ENCODE results near the gene RGS18. TPM values are rescaled to one million over a fixed set of nuclear protein-coding genes. Genes with fewer than 3 reads are reported as not detected.

Gene RGS18
- total and polyA plus RNA-seq, 2 of the 8 experiments (the other 6 are each of a cell fraction or from before 2014, with no cell fraction given) = not detected

DNA sequence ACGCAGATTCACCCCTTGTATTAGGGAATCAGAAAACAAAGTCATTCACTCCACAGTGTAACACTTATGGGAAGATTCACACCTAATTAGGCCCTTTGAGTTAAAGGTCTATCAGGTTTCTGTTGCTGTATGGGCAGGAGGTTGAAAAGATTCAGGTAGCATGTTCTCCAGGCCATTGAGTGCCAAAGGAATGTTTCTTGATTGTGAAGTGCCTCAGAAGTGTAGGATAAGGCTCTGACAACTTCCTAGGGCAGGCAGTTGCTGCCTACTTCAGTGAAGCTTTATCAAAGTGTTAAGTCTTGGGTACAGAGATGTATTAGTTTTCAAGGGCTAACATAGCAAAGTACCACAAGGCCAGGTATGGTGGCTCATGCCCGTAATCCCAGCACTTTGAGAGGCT lies 48.7 kb upstream of the RGS18 start:
- no peaks in the 10 kb centered on the region for H3K9me3 ChIP-seq (ENCODE audit: insufficient read depth in 2 of 2, low read depth in 1 of 2, low read length in 1 of 2)
- no peak overlapping the region for H2BK5ac ChIP-seq (ENCODE audit: low read depth, low read length)
- no peaks in the 10 kb centered on the region for H3K23me2 ChIP-seq (ENCODE audit: low read depth, low read length)
- no peak overlapping the region for H2BK120ac ChIP-seq (replicated peaks; ENCODE audit: low read depth, low read length)
- no peak overlapping the region for H2BK12ac ChIP-seq (ENCODE audit: low read depth, low read length)
- H3K36me3 ChIP-seq (ENCODE audit: control insufficient read depth in 2 of 4, insufficient read depth in 4 of 4, low read length in 3 of 4) = no peaks in the 10 kb centered on the region; a peak in 1 of 8 replicates
- H3K4me3 ChIP-seq (ENCODE audit: extremely low read depth in 1 of 4, insufficient read depth in 2 of 4, low read depth in 3 of 4, low read length in 4 of 4) = no peak overlapping the region
- no peak overlapping the region for H3K18ac ChIP-seq (ENCODE audit: extremely low read depth, low read length)
- H4K8ac ChIP-seq (ENCODE audit: extremely low read depth, insufficient read depth, low read length) = no peak overlapping the region
- ChIA-PET CTCF (ENCODE audit: partially characterized antibody) (no interaction called here), POLR2A (ENCODE audit: partially characterized antibody) (no interaction called here)
- H4K20me1 ChIP-seq (replicated peaks in 1 of 2; ENCODE audit: control insufficient read depth in 1 of 2, insufficient read depth in 2 of 2, low read length in 2 of 2) = no peaks in the 10 kb centered on the region
- H2AK5ac ChIP-seq (ENCODE audit: low read depth, low read length) = no peak overlapping the region
- WGBS, 2 experiments (ENCODE audit: extremely low coverage in 1 of 2, insufficient coverage in 1 of 2, insufficient read length in 1 of 2, insufficient replicate concordance in 2 of 2, low coverage in 1 of 2, low lambda C conversion rate in 2 of 2, missing lambda C conversion rate in 1 of 2) = 90% methylated on average over 2 of the region's 2 CpGs; no CpG with 5 or more reads in 1 of the 2 experiments
- no peak overlapping the region for H3K23ac ChIP-seq (ENCODE audit: insufficient read length)
- H2BK15ac ChIP-seq (ENCODE audit: low read length) = no peak overlapping the region
- H3K4me1 ChIP-seq (replicated peaks in 1 of 4; ENCODE audit: control insufficient read depth in 3 of 4, insufficient read depth in 4 of 4, low read length in 3 of 4) = no peaks in the 10 kb centered on the region
- no peaks in the 10 kb centered on the region for H3K27me3 ChIP-seq (replicated peaks in 1 of 4; ENCODE audit: control insufficient read depth in 3 of 4, extremely low read depth in 1 of 4, insufficient read depth in 3 of 4, low read length in 3 of 4)
- H3K79me1 ChIP-seq (ENCODE audit: low read depth, low read length) = no peaks in the 10 kb centered on the region
- no peak overlapping the region for H4K91ac ChIP-seq (replicated peaks; ENCODE audit: insufficient read length, low read length)
- no peak overlapping the region for H3K9ac ChIP-seq (replicated peaks in 1 of 4; ENCODE audit: extremely low read depth in 1 of 4, low read depth in 3 of 4, low read length in 3 of 4)
- H3K79me2 ChIP-seq (ENCODE audit: control insufficient read depth in 1 of 2, insufficient read depth in 2 of 2, low read length in 2 of 2) = no peaks in the 10 kb centered on the region
- H3K27ac ChIP-seq (ENCODE audit: low read depth, low read length) = no peak overlapping the region
- DNase-seq (ENCODE audit: low read depth in 1 of 2, low spot score in 2 of 2) = no peak
- FAIRE-seq = no peak
- H3K4ac ChIP-seq (replicated peaks; ENCODE audit: insufficient read length, low read depth, low read length) = no peak overlapping the region
- H2BK20ac ChIP-seq (ENCODE audit: low read length) = no peak overlapping the region
- H3K56ac ChIP-seq (replicated peaks; ENCODE audit: insufficient read length, low read depth, low read length) = no peak overlapping the region
- no peak overlapping the region for H3K4me2 ChIP-seq (ENCODE audit: insufficient read depth in 1 of 2, low read depth in 2 of 2, low read length in 2 of 2)
- no peak overlapping the region for H2AFZ ChIP-seq (ENCODE audit: low read length)
- H3K14ac ChIP-seq (ENCODE audit: insufficient read length) = no peak overlapping the region
- no peak overlapping the region for H4K5ac ChIP-seq (ENCODE audit: insufficient read length, low read depth, low read length)
- TF ChIP-seq, protein P1, sequence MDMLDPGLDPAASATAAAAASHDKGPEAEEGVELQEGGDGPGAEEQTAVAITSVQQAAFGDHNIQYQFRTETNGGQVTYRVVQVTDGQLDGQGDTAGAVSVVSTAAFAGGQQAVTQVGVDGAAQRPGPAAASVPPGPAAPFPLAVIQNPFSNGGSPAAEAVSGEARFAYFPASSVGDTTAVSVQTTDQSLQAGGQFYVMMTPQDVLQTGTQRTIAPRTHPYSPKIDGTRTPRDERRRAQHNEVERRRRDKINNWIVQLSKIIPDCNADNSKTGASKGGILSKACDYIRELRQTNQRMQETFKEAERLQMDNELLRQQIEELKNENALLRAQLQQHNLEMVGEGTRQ (IDR thresholded peaks at IDR 0.05; ENCODE audit: low read length) = no peak
- no peak for TF ChIP-seq JUND (IDR thresholded peaks at IDR 0.05; ENCODE audit: low read length)
- no peak for TF ChIP-seq TAF7 (optimal IDR thresholded peaks at IDR 0.05; ENCODE audit: borderline replicate concordance, low read depth, low read length)
- TF ChIP-seq EGR1 (IDR thresholded peaks at IDR 0.05; ENCODE audit: borderline replicate concordance, low read depth, low read length) = no peak
- TF ChIP-seq, protein P2, sequence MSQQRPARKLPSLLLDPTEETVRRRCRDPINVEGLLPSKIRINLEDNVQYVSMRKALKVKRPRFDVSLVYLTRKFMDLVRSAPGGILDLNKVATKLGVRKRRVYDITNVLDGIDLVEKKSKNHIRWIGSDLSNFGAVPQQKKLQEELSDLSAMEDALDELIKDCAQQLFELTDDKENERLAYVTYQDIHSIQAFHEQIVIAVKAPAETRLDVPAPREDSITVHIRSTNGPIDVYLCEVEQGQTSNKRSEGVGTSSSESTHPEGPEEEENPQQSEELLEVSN (IDR thresholded peaks at IDR 0.05) = no peak
